ENCODE data around the gene ORMDL3. TPM values are rescaled to one million over a fixed set of nuclear protein-coding genes. Genes with fewer than 3 reads are reported as not detected.

The ORMDL3 gene, protein sequence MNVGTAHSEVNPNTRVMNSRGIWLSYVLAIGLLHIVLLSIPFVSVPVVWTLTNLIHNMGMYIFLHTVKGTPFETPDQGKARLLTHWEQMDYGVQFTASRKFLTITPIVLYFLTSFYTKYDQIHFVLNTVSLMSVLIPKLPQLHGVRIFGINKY
- 69.6 TPM for polyA plus RNA-seq
- long read RNA-seq, donor 1, transcript ORMDL3-204 (4 exons, 2,106 nt) = minor isoform, 5 of 12 reads
- long read RNA-seq, donor 1, transcript ORMDL3-201 (4 exons, 2,111 nt) = major isoform, 7 of 12 reads
- long read RNA-seq, donor 1, partial matches to known transcripts = 0 of 12 reads
- long read RNA-seq, donor 1, other reads (novel, unspliced or antisense) = 0 of 12 reads
- long read RNA-seq, donor 2, transcript ORMDL3-204 (4 exons, 2,106 nt) = minor isoform, 9 of 40 reads
- long read RNA-seq, donor 2, transcript ORMDL3-201 (4 exons, 2,111 nt) = major isoform, 31 of 40 reads
- long read RNA-seq, donor 2, partial matches to known transcripts = 0 of 40 reads
- long read RNA-seq, donor 2, other reads (novel, unspliced or antisense) = 0 of 40 reads
- long read RNA-seq, donor 3 = 0 reads
- long read RNA-seq, donor 4 = 0 reads
- long read RNA-seq, donor 5, transcript ORMDL3-201 (4 exons, 2,111 nt) = major isoform, 9 of 11 reads
- long read RNA-seq, donor 5, partial matches to known transcripts = 0 of 11 reads
- long read RNA-seq, donor 5, other reads (novel, unspliced or antisense) = 0 of 11 reads
- long read RNA-seq, donor 6, transcript ORMDL3-204 (4 exons, 2,106 nt) = minor isoform, 5 of 27 reads
- long read RNA-seq, donor 6, transcript ORMDL3-201 (4 exons, 2,111 nt) = major isoform, 22 of 27 reads
- long read RNA-seq, donor 6, partial matches to known transcripts = 0 of 27 reads
- long read RNA-seq, donor 6, other reads (novel, unspliced or antisense) = 0 of 27 reads
- long read RNA-seq, donor 7, transcript ORMDL3-201 (4 exons, 2,111 nt) = major isoform, 7 of 11 reads
- long read RNA-seq, donor 7, partial matches to known transcripts = 0 of 11 reads
- long read RNA-seq, donor 7, other reads (novel, unspliced or antisense) = 0 of 11 reads
- long read RNA-seq, donor 8, transcript ORMDL3-204 (4 exons, 2,106 nt) = minor isoform, 11 of 40 reads
- long read RNA-seq, donor 8, transcript ORMDL3-201 (4 exons, 2,111 nt) = major isoform, 29 of 40 reads
- long read RNA-seq, donor 8, partial matches to known transcripts = 0 of 40 reads
- long read RNA-seq, donor 8, other reads (novel, unspliced or antisense) = 0 of 40 reads
- long read RNA-seq, donor 9, transcript ORMDL3-201 (4 exons, 2,111 nt) = major isoform, 11 of 14 reads
- long read RNA-seq, donor 9, partial matches to known transcripts = 0 of 14 reads
- long read RNA-seq, donor 9, other reads (novel, unspliced or antisense) = 0 of 14 reads
- long read RNA-seq, donor 10, transcript ORMDL3-201 (4 exons, 2,111 nt) = major isoform, 12 of 21 reads
- long read RNA-seq, donor 10, transcript ORMDL3-204 (4 exons, 2,106 nt) = minor isoform, 9 of 21 reads
- long read RNA-seq, donor 10, partial matches to known transcripts = 0 of 21 reads
- long read RNA-seq, donor 10, other reads (novel, unspliced or antisense) = 0 of 21 reads
- long read RNA-seq, donor 11, transcript ORMDL3-201 (4 exons, 2,111 nt) = major isoform, 14 of 20 reads
- long read RNA-seq, donor 11, transcript ORMDL3-204 (4 exons, 2,106 nt) = minor isoform, 6 of 20 reads
- long read RNA-seq, donor 11, partial matches to known transcripts = 0 of 20 reads
- long read RNA-seq, donor 11, other reads (novel, unspliced or antisense) = 0 of 20 reads

DNA sequence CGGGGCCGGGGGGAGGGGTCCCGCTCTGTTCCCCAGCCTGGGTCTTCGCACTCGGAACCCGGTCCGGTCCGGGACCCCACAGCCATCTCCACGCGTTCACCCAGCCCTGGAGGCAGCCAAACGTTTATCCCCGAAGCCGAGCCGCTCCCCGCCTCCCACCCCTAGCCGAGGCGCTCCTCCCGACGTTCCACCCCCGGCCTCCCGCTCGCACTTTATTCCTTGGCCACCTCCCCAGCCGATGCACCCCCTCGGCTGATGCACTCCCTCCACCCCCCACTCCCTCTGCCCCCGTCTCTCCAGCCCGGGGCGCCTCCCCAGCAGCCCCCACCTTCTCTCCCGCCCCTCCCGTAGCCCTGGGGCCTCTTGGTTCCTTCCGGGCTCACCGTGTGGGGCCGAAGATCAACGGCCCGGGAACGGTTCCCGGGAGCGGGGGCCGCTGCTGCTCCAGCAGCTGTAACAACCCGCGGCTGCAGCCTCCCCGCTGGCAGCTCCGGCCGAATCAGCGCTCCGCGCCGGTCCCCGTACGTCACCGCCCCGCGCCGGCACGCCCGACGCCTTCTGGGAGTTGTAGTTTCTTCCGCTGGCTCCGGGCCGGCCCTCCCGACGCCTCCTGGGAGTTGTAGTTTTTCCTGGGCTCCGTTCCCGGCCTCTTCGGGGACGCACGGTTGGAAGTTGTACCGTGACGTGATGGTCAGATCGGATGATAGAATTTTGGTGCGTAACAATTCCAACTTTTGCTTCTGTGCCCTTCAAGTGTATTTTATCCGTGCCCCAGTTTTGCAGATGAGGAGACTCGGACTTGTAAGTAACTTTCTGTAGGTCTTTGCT is at the start of gene ORMDL3, which contains the start of gene LRRC3C:
TSS of gene ORMDL3 (minus strand) at position 501 of the 828 bp plus-strand sequence. CDS start 3,398 bp downstream, outside the sequence.
TSS of gene LRRC3C (plus strand) at position 632 of the 828 bp plus-strand sequence. CDS start 13,792 bp downstream, outside the sequence.
- peak within 1 kb of the TSS; percentile 90 for H3K4me3 ChIP-seq (ENCODE audit: low read length)
- peaks cover 18% of the 10 kb centered on the region for H3K36me3 ChIP-seq (ENCODE audit: control insufficient read depth, insufficient read depth, low read length)
- no peaks in the 10 kb centered on the region for H3K27me3 ChIP-seq (ENCODE audit: control insufficient read depth, insufficient read depth, low read length)
- no CpG with 5 or more reads among the region's 72 CpGs for WGBS (ENCODE audit: insufficient coverage, low lambda C conversion rate)
- H3K9me3 ChIP-seq (ENCODE audit: control insufficient read depth, low read depth, low read length) = no peaks in the 10 kb centered on the region
- peak; percentile 96 to 98 for DNase-seq
- peaks cover 47% of the 10 kb centered on the region for H3K4me1 ChIP-seq (ENCODE audit: control insufficient read depth, insufficient read depth, low read length)
- peak within 1 kb of the TSS; percentile 94 for H3K27ac ChIP-seq (ENCODE audit: low read length)

DNA sequence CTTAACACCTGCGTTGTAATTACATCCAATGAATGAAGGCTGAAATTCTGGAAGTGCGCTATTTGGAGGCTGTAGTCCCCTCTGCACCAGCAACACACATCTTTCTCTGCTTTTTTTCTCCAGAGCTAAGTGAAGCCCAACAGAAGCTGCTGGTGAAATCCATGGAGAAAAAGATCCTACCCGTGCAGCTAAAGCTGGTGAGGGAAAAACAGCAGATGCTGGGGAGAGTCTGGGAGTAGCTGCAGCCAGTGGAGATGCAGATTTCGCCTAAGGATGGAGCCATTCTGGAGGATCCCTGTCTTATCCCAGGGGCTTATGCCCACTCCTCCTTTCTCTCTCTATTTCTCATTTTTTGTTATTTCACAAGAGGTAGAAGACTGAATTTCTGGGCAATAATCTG is 48.4 kb upstream of the ORMDL3 start:
- no CpG with 5 or more reads among the region's 4 CpGs for WGBS (ENCODE audit: insufficient coverage, low lambda C conversion rate)
- H3K27ac ChIP-seq (ENCODE audit: low read length) = no peak overlapping the region
- H3K36me3 ChIP-seq (ENCODE audit: control insufficient read depth, insufficient read depth, low read length) = no peaks in the 10 kb centered on the region
- no peak overlapping the region for H3K4me3 ChIP-seq (ENCODE audit: low read length)
- H3K9me3 ChIP-seq (ENCODE audit: control insufficient read depth, low read depth, low read length) = no peaks in the 10 kb centered on the region
- H3K4me1 ChIP-seq (ENCODE audit: control insufficient read depth, insufficient read depth, low read length) = no peaks in the 10 kb centered on the region
- no peak for DNase-seq
- peaks cover 15% of the 10 kb centered on the region for H3K27me3 ChIP-seq (ENCODE audit: control insufficient read depth, insufficient read depth, low read length)

- H3K4me1 ChIP-seq (ENCODE audit: control insufficient read depth, insufficient read depth, low read length) = peaks cover 3% of the 10 kb centered on the region
- no peaks in the 10 kb centered on the region for H3K36me3 ChIP-seq (ENCODE audit: control insufficient read depth, insufficient read depth, low read length)
- WGBS (ENCODE audit: insufficient coverage, low lambda C conversion rate) = no CpG with 5 or more reads among the region's 5 CpGs
- H3K4me3 ChIP-seq (ENCODE audit: low read length) = no peak overlapping the region
- peaks cover 15% of the 10 kb centered on the region for H3K27me3 ChIP-seq (ENCODE audit: control insufficient read depth, insufficient read depth, low read length)
- no peak overlapping the region for H3K27ac ChIP-seq (ENCODE audit: low read length)
- DNase-seq = no peak
- no peaks in the 10 kb centered on the region for H3K9me3 ChIP-seq (ENCODE audit: control insufficient read depth, low read depth, low read length)
These were observed 47.0 kb upstream of the ORMDL3 start for GRCh38 chr17:39974433-39974832.

GRCh38 chr17:39973496-39973895 is 46.1 kb upstream of the ORMDL3 start:
- Histone ChIP-seq H3K27me3 (ENCODE audit: control insufficient read depth, insufficient read depth, low read length) (peaks cover 15% of the 10 kb centered on the region), H3K36me3 (ENCODE audit: control insufficient read depth, insufficient read depth, low read length) (no peaks in the 10 kb centered on the region), H3K4me1 (ENCODE audit: control insufficient read depth, insufficient read depth, low read length) (peaks cover 8% of the 10 kb centered on the region), H3K9me3 (ENCODE audit: control insufficient read depth, low read depth, low read length) (no peaks in the 10 kb centered on the region), H3K4me3 (ENCODE audit: low read length) (no peak overlapping the region), H3K27ac (ENCODE audit: low read length) (no peak overlapping the region)
- no CpG with 5 or more reads among the region's 2 CpGs for WGBS (ENCODE audit: insufficient coverage, low lambda C conversion rate)
- DNase-seq = no peak

DNA sequence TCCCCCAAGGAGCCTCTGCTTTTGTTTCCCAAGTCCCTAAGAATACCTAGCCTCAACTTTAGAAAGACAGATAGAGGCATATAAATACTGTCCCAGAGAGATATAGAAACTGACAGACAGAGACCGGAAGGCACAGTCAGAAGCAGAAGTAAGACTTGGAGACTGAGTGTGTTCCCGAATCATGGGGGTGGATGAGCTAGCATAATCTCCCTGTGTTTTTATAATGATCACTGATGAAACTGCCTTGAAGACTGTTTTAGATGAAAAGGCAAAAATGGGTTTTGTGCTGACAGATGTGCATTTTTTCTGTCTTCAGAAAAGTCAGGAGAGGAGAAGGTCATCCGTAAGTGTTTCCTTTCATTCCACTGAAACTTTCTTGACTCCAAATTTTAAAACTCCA is 44.9 kb upstream of the ORMDL3 start:
- H3K27ac ChIP-seq (ENCODE audit: low read length) = no peak overlapping the region
- H3K27me3 ChIP-seq (ENCODE audit: control insufficient read depth, insufficient read depth, low read length) = peaks cover 15% of the 10 kb centered on the region
- no peaks in the 10 kb centered on the region for H3K36me3 ChIP-seq (ENCODE audit: control insufficient read depth, insufficient read depth, low read length)
- no peaks in the 10 kb centered on the region for H3K9me3 ChIP-seq (ENCODE audit: control insufficient read depth, low read depth, low read length)
- 60% methylated on average over 1 of the region's 3 CpGs for WGBS (ENCODE audit: insufficient coverage, low lambda C conversion rate)
- H3K4me1 ChIP-seq (ENCODE audit: control insufficient read depth, insufficient read depth, low read length) = peaks cover 9% of the 10 kb centered on the region
- no peak for DNase-seq
- H3K4me3 ChIP-seq (ENCODE audit: low read length) = no peak overlapping the region

DNA sequence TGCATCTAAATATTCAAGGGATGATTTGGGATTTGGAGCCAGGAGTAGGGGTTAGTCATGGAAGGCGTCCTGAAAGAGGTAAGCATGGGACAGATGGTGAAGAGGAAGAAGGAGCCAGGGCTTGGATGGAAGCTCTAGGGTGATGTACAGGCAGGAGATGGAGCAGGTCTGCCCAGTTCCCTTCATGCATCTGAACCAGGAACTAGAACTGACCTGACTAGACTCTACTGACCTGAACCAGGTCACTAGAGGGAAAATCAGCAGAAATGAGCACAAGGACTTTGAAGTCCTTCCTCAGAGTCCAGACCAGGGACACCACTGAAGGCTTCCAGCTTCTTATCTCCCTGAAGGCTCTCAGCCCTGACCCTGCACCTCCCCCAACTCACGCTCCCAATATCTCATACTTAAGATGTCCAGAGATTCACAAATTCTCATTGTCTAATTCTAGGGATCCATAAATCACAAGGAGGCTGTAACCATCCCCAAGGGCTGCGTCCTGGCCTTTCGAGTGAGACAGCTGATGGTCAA is 43.7 kb upstream of the ORMDL3 start:
- WGBS (ENCODE audit: insufficient coverage, low lambda C conversion rate) = 100% methylated on average over 1 of the region's 4 CpGs

GRCh38 chr17:39970157-39970692 is 42.8 kb upstream of the ORMDL3 start:
- H3K4me1 ChIP-seq (ENCODE audit: control insufficient read depth, insufficient read depth, low read length) = peaks cover 9% of the 10 kb centered on the region
- peaks cover 11% of the 10 kb centered on the region for H3K27me3 ChIP-seq (ENCODE audit: control insufficient read depth, insufficient read depth, low read length)
- no peaks in the 10 kb centered on the region for H3K36me3 ChIP-seq (ENCODE audit: control insufficient read depth, insufficient read depth, low read length)
- no peaks in the 10 kb centered on the region for H3K9me3 ChIP-seq (ENCODE audit: control insufficient read depth, low read depth, low read length)
- H3K4me3 ChIP-seq (ENCODE audit: low read length) = no peak overlapping the region
- DNase-seq = peak; percentile 78 to 91
- peak overlapping the region; percentile 9 for H3K27ac ChIP-seq (ENCODE audit: low read length)
- no CpG with 5 or more reads among the region's 7 CpGs for WGBS (ENCODE audit: insufficient coverage, low lambda C conversion rate)

More for the DNA sequence above, 43.7 kb upstream of the ORMDL3 start:
- Histone ChIP-seq H3K27me3 (ENCODE audit: control insufficient read depth, insufficient read depth, low read length) (peaks cover 11% of the 10 kb centered on the region), H3K4me1 (ENCODE audit: control insufficient read depth, insufficient read depth, low read length) (peaks cover 9% of the 10 kb centered on the region), H3K36me3 (ENCODE audit: control insufficient read depth, insufficient read depth, low read length) (no peaks in the 10 kb centered on the region), H3K27ac (ENCODE audit: low read length) (no peak overlapping the region), H3K4me3 (ENCODE audit: low read length) (no peak overlapping the region), H3K9me3 (ENCODE audit: control insufficient read depth, low read depth, low read length) (no peaks in the 10 kb centered on the region)
- DNase-seq = peak in 1 of 2 donors; percentile 20

DNA sequence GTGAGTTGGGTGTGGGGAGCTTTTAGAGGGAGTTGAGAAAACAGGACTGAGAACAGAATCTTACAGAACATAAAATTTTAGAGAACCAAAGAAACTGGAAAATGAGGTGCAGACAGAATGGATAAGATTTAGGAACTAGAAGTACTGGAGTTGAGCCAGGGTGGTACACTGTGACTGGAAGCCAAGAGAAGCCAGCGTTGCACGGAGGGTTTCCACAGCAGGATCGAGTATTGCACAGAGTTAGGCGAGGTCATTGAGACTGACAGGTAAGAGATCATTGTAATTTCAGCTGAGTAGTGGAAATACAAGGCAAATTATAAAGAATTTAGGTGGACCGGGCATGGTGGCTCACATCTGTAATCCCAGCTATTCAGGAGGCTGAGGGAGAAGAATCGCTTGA is 42.0 kb upstream of the ORMDL3 start:
- Histone ChIP-seq H3K4me3 (ENCODE audit: low read length) (no peak overlapping the region), H3K9me3 (ENCODE audit: control insufficient read depth, low read depth, low read length) (no peaks in the 10 kb centered on the region), H3K36me3 (ENCODE audit: control insufficient read depth, insufficient read depth, low read length) (no peaks in the 10 kb centered on the region), H3K27me3 (ENCODE audit: control insufficient read depth, insufficient read depth, low read length) (peaks cover 11% of the 10 kb centered on the region), H3K4me1 (ENCODE audit: control insufficient read depth, insufficient read depth, low read length) (peaks cover 9% of the 10 kb centered on the region), H3K27ac (ENCODE audit: low read length) (no peak overlapping the region)
- no peak for DNase-seq
- WGBS (ENCODE audit: insufficient coverage, low lambda C conversion rate) = 100% methylated on average over 2 of the region's 6 CpGs

Data from large intestine (tissue), 12 donors.